ENCODE results near the gene HAUS3.
"Not testable (repeated sequence)": the region's sequence is repeated elsewhere in the genome, so short reads cannot be mapped to it uniquely, and the experiment has no call there.

The HAUS3 gene

DNA sequence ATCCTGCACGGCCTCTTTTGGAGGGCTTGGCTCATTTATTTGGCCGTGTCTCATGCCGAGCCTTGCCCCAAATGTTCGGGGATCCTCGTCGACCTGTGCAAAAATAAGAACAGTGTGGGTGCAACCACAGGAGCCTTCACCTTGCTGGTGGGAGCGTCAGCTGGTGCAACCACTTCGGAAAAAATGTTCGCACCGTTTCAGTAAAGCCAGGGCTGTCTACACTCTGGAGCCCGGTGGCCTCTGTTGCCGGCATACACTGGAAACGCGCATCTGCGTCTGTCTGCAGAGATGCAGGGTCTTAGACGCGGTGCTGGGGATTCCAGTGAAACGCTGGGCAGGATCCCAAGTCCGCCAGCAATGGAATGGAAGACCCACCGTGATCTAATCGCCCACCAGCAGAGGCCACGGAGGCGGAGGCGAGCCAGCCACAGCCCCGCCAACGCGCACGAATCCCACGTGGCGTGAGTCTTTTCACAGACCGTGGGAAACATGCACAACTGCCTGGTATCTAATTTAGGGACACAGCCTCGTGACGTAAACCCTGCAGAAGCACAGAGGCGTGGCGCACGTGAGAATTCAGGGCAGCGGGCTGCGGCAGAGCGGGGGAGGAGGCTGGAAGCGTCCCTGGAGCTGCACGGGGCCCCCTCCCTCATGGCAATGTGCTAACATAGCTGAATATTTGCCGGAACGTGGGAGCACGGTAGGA, 33.8 kb upstream of the HAUS3 start:
- no peak for DNase-seq

DNA sequence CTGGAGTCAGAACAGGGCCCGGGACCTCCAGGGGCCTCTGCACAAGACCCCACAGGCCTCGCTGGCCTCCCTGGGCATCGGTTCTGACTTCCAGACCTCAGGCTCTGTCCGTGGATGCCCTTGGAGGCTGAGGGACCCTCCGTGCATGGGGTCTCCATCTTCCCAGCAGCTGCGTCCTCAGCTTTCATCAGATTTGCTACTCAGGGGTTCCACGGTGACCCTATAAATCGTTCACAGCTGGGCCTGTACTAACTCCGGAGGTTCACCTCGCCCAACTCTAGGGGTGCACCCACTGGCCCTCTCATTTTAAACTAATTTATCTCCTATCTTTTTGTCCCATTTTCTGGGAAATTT, 33.1 kb upstream of the HAUS3 start:
- DNase-seq: not testable (repeated sequence)

DNA sequence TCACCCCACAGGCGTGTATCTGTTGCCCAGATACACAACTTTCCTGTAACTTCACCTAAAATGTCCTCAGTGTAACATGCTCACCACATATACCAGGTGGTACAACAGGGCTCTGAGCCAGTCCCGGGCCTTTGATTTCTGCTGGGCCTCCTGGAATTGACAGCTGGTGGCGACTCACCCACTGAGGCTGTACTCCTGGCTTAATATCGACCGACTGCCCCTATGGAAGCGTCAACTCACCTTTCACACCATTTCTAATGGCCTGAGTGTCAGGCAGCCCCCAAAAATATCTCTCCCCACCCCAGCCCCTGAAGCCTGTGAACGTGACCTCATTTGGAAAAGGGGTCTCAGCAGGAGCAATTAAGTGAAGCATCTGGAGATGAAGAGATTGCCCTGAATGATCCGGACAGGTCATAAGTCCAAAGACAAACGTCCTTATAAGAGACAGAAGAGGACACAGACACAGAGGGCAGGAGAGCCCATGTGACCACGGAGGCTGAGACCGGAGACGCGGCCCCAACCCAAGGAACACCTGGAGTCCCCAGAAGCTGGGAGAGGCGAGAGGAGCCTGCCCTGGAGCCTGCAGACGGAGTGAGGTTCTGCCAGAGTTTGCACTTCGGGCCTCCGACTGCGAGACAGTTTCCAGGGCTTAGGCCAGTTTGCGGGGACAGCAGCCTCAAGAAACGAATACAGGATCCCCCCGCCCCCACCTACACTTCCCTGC, 32.6 kb upstream of the HAUS3 start:
- DNase-seq: no peak

DNA sequence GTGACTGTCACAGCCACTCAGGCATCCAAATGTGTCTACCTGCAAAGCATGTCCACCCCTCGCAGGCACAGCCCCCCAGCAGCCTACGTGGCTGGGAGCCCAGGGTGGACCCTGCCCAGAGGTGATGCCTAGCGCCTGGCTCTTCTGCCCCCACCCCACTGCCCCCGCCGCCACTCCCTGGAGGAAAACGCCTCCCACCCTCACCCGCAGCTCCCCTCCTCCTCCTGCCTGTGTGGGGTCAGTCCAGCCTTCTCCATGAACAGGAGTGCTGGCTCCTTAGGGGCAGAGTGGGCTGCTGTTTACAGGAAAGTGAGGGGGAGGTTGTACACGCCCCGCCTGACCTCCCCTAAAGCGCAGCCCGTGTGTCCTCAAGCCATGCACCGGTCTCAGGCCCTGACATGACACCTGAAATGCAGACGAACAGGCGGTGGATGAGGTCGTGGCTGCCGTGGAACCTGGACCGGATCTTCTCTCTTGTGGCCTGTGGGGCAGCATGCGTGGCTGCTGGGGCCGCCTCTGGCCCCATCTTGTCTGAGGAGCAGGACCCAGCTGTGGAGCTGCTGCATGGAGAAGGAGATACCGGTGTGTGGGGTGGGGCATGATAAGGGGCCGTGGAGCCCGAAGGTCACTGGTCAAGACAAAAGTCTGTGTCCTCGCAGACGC, 31.9 kb upstream of the HAUS3 start:
- DNase-seq: no peak

DNA sequence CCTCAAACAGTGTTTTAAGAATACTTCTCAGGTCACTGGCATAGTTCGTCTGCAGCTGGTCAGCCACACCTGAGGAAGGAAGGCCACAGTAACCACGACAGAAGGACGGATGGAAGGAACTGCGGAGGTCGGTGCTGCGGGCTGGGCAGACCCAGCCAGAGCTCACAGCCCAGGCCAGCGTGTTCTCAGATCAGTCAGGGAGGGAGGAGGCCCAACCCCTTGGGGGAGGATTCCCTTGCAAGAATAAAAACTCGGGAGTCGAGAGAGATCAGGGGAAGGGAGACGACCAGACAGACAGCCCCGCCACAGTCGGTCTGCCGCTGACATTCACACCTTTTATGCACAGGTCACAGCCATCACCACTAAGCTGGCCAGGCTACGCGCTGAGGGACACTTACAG, 31.3 kb upstream of the HAUS3 start:
- no peak for DNase-seq

DNA sequence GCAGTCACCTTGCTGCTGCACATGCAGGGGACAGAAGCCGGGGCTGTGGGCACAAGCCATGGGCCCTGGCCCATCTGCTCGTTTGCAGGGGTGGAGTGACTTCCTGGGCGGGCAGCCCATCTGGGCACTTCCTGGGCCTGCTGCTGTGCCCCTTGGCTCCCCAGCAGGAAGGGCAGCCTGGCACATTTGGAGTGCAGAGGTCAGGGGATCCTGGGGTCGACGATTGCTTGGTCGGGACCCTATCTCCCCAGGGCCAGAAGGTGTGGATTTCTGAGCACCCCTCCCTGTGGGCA, 30.9 kb upstream of the HAUS3 start:
- no peak for DNase-seq

DNA sequence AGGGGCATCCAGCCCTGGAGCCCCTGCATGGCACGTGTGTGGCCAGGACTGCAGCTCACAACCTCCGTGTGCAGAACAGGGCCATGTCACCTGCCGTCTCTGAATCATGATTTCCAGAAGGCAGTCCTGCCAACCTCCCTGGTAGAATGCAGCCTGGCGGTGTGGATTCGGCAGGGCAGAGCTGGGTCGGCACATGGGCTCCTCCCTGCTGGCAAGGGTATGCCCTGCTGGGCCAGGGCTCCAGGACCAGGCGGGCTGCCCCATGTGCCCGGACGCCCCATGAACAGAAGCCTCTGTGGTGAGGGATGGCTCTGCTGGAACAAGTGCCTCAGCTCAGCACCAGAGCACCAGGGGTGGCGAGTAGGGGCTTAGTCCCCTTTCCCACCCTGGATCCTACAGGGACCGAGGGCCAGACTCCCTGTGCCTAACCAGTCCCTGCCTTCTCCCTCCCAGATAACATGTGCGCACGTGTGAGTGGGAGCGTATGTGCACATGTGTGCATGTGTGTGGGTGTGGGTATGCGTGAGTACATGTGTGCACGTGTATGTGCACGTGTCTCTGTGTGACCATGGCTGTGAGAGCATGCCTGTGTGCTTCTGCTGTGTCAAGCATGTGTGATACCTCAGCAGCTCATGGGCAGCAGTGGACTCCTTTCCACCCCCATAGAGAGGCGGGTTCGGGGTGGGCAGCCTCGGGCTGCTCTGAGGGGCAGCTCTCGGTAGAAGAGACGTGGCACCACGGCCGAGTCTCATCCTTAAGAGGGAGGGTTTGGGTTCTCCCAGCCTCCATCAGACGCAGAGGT, 30.3 kb upstream of the HAUS3 start:
- no peak for DNase-seq

DNA sequence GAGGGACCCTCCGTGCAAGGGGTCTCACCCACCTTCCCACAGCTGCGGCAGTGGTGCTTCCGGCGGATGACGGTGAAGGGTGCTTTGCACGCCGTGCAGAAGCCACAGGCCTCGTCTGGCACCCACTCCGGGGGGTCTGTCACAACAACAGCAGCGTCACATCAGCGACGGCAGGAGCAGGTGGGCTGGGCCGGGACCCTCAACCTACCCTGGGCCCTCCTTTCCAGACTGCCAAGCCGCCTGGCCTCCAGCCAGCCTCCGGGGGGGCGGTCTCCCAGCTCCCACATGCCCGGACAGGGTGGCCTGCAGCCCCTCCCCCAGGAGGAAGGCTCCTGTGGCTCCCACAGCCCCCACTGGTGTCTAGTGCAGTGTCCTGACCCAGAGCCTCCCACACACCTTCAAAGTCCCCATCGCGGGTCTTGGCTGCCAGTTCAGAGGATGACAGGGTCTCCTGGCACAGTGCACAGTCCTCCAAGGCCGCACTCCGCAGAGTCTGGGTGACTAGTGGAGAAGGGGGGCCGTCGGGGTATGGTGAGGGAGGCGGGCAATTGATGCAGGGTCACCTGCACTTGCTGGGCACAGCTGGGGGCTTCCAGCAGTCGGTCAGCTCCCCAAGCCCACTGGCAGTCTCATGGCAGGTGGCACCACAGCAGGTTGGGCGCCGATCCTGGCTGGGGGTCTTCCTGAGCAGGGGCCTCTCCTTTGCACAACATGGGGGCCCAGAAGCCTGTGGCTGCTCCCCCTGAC, 29.5 kb upstream of the HAUS3 start:
- DNase-seq: no peak

DNA sequence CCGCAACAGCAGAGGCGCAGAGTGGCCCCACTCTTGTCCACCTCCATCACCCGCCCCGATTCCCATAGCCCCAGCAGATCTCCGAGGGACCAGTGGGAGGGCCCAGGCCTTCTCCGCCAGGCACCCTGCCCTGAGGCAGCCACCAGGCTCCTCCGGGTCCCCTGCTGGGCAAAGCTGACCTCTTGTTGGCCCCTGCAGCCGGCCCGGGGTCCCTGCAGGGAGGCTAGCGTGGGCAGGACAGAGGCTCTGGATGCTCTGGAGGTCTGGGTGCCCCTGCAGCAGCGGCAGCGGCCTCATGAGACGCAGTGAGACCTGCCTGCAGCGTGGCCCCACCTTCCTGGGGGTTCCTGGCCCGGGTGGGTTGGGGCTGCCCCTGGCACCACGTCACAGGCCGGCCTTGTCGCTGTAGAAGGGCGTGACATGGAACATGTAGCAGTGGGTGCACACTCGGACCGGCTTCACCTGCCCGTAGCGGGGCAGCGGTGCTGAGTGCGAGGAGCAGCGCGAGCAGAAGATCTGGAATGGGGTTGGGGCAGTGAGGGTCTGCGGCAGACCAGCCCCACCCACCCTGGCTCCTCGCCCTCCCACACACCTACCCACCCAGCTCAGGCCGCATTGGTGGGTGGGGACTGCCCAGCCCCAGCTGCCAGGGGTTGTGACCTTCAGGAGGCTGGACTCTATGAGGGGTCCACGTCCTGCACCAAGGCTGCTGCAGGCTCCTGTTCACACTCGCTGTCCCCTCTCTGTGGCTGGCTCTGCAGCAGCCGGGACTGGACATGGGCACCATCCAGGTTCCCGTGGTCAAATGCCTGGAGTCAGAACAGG, 28.6 kb upstream of the HAUS3 start:
- no peak for DNase-seq

DNA sequence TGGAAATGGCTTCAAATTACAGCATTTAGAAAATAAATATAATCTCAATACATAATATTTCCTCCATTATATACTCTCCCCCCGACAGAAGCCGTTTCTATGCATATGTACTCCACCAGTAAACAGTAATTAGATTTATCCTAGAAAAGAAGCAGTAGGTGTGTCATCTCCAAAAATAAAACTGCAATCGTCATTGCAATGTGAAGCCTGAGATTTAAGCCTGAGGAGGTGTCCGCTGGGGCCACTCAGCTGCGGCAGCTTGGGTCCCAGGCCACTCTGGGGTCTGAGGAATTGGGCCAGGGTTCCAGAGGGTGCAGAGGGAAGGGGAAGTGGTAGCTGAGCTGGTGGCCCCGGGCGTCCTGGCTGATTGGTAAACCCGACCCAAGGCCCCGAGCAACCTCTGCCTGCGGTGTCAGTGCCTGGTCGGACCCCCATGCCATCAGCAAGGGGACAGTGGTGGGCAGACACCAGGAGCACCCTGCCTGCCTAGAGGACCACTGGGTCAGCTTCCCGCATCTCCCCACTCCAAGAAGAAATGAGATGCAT, 27.8 kb upstream of the HAUS3 start:
- no peak for DNase-seq

DNA sequence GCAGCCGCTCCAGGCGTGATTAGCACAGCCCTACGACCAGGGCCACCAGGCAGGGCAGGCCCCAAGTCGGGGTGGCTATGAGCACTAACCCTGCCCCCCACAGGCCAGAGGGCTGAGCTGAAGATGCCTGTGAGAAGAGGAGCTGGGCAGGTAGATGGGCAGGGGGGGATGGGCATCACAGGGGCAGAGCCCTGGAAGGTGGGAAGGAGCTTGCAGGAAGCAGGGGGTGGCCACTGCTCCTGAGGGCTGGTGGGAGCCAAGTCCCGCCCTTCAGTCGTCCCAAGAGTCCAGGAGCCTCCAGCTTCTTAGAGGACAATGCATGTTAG, 27.2 kb upstream of the HAUS3 start:
- DNase-seq: no peak

DNA sequence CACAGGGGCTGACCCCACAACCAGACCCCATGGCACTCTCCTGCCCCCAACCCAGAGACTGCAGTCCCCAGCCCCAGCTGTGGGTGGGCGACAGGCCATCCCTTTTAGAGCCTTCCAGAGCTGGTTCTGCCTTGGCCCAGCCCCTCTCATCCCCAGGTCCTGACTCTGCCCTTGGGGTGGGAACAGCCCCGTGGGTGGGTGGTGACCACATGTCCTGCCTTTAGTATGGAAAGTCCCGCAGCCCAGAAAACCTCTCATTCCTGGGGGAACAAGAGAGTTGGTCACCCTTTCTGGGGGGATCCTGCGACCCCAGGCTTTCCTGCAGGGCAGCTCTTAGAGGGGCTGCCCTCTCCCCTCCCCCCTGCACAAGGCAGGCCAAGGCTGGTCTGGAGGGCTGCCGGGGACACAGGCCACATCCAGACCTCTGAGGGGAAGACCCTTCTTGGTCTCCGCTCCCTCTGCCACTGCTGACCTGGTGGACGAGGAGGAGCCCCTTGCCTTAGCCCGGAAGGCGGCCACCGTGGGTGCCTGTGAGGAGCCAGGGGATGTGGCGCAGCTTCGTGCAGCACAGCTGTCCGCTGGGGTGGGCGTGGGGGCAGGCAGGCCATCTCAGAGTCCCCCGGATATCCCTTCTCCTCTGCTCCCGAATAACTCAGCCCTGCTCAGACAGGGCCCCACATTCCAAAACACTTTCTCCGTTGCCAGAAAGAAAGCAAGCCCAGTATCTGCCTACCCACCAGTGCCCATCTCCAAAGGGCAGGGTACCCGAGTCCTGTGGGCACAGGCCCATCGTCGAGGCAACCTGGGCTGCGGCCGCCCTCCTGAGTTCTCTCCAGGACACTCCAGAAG, 26.7 kb upstream of the HAUS3 start:
- no peak for DNase-seq

DNA sequence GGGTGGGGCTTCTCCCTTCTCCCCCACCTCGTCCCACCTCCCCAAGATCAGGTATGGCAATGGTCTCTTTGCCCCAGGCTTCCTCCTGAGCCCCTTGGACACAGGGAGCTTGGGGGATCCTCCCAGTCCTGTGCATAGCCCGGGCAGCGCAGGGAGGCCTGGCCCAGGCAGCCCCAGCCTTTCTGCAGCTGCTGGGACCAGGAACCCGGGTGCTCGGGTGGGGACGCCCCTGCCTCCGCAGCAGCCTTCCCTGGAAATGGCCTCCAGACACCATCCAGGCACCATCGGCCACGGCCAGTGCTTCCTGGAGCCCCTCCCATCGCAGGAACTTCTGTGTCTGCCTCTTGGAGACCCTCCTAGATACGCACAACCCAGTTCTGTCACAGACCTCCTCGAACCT, 25.9 kb upstream of the HAUS3 start:
- no peak for DNase-seq

DNA sequence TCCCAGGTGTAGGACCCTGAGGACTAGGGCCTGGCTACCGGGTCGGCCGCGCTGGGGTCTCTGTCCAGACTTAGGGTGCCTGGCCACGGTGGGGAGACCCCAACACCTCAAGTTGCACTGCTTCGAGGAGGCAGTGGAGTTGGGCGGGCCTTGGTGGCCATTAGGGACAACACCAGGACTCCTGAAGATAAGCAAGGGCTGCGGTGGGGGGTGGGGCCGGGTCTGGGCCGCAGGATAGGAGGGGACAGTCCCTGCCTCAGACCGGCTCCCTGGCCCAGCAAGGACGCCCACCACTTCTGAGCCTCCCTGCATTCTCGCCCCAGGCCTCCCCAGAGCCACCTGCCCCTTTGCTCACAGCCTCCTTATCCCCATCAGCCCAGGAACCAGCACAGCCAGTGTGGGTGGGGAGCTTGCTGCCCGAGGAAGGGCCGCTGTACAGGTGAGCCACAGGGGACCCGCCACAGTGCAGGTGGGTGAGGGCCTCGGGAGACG, 25.4 kb upstream of the HAUS3 start:
- no peak for DNase-seq

DNA sequence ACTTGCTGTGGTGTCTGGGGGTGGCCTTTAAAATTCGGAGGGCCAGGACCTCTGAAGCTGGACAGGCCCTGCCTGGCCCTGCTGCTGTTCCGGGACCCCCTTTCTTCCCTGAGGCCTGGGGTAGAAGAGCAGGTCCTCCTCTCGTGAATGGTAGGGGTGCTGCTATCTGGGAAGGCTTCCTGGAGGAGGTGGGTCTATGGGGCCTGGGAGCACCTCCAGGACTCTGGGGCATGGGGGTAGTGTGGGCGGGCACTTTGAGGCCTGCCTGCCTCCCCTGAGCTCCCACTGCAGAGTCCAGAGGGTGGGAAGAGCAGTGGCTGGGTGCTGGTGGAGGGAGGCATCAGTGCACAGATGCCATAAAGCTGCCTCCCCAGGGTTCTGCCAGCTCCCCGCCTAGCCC, 24.9 kb upstream of the HAUS3 start:
- no peak for DNase-seq

DNA sequence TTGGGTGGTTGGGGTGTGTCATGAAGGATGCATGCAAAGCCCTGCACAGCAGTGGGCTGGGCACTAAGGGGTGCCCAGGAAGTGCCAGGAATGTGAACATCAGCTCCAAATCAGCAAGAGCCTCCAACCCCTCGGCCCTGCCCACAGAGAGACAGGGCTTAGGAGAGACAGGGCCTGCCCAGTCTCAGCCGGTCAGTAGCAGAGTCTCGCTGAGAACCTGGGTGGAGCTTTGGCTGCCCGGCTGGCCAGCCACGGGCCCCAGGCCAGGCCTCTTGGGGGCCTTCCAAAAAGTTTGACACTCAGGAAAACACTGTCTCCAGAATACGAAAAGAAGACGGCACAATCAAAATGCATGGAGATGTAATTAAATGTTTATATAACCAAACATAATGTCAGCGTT, 24.3 kb upstream of the HAUS3 start:
- DNase-seq: no peak

DNA sequence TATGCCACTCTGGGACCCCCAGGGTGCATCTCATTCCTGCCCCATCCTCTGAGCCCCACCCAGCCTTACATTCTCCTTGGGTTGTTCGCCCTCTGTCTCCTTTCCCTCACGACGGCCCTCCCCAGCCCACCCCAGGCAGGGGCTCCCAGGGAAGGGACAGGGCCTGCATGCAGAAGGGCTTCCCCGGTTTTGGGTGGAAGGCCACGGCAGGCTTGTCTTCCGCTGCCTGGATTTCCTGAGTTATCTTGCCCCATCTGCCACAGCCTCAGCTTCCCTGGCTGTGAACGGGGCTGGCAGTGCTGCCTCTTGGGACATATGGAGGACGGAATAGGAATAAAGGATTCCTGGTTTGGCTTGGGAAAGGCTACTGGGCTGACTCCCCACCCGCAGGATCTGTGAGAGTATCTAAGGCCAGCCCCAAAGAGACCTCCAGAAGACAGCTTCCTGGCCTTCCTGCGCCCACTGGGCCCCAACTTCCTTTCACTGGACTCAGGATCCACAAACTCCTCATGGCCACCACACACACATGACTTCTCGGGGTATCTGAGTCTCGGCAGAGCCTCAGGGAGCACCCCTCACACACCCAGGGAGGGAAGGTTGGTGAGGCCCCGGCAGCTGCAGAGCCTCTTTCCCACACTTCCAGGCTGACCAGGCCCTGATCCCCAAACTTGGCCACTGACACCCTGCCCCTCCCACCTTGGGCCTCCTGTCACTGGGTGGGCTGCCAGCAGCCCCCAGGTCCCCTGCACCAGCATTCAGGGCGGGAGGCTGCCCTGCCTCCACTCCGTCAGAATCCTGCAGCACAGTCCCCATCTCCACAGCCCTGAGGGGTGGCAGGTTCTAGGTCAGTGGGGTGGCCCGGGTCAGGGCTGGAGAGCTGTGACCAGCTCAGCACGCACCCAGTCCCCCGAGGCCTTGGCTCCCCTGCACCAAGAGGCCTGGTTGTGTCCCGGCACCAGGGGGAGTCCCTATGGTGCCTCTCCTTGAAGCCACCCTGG, 23.5 kb upstream of the HAUS3 start:
- DNase-seq: no peak

DNA sequence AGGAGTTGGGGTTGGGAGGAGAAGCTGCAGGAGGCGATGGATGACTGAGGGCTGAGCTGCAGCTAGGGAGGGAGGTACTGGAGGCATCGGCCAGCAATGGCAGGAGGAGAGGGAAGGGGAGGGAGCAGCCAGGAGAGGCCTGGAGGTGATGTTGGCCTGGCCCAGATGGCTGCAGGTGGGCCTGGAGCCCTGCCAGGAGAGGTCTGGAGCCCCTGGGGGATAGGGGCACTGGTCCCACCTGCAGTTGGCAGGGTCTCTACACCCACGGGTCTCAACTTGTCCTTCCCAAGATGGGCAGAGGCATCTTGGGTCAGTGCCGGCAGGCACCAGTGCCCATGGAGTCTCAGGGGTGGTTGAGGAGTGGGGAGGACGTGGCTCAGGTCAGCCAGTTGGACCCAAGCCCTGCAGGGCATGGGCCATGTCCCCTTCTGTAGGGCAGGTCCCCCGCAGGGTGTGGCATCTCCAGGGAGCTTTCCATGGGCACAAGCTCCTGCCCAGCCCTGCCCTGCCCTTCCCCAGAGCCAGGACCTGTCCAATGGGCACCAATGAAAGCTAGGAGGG, 22.6 kb upstream of the HAUS3 start:
- DNase-seq: no peak

DNA sequence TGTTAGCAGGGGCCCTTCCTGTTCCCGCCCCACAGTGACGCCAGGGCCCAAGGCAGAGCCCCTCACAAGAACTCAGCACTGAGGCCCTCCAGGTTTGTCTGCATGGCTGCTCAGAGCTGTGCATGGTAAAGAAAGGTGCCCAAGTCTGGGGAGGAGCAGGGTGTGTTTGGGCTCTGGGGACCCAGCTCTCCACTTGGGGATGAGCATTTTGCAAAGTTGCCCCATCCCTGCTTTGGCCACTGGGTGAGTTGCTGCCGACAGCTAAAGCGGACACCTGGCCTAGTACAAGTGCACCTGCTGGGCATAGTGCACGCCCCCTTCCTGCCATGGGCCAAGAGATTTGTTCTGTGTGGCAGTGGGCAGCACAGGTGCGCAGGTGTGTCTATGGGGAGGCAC, 22.0 kb upstream of the HAUS3 start:
- no peak for DNase-seq

Data from effector CD8-positive, alpha-beta T cell (primary cell).